ENCODE data around the gene SMG1.
"Not testable (repeated sequence)": the region's sequence is repeated elsewhere in the genome, so short reads cannot be mapped to it uniquely, and the experiment has no call there.

DNA sequence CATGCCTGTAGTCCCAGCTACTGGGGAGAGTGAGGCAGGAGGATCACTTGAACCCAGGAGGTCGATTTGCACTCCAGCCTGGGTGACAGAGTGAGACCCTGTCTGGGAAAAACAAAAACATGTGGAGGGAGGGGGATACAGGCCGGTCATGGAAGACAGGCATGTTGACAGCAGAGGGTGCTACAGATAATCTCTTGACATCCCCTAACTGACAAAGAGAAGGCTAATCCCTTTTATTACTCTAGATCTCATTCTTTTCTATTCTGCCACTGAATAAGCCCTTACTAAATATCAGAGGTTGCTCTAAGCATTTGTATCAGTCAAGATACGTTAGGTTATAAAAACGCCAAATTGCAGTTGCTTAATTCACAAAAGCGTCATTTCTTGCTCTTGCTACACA is 149.9 kb downstream of the SMG1 start:
- TF ChIP-seq, protein P1, sequence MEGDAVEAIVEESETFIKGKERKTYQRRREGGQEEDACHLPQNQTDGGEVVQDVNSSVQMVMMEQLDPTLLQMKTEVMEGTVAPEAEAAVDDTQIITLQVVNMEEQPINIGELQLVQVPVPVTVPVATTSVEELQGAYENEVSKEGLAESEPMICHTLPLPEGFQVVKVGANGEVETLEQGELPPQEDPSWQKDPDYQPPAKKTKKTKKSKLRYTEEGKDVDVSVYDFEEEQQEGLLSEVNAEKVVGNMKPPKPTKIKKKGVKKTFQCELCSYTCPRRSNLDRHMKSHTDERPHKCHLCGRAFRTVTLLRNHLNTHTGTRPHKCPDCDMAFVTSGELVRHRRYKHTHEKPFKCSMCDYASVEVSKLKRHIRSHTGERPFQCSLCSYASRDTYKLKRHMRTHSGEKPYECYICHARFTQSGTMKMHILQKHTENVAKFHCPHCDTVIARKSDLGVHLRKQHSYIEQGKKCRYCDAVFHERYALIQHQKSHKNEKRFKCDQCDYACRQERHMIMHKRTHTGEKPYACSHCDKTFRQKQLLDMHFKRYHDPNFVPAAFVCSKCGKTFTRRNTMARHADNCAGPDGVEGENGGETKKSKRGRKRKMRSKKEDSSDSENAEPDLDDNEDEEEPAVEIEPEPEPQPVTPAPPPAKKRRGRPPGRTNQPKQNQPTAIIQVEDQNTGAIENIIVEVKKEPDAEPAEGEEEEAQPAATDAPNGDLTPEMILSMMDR (IDR thresholded peaks at IDR 0.05), result not testable (repeated sequence)
- not testable (repeated sequence) for TF ChIP-seq POLR2A (IDR thresholded peaks at IDR 0.05; ENCODE audit: low read depth); POLR2AphosphoS5 (IDR thresholded peaks at IDR 0.05); EP300 (IDR thresholded peaks at IDR 0.05)
